ENCODE data around the gene TRH.

DNA sequence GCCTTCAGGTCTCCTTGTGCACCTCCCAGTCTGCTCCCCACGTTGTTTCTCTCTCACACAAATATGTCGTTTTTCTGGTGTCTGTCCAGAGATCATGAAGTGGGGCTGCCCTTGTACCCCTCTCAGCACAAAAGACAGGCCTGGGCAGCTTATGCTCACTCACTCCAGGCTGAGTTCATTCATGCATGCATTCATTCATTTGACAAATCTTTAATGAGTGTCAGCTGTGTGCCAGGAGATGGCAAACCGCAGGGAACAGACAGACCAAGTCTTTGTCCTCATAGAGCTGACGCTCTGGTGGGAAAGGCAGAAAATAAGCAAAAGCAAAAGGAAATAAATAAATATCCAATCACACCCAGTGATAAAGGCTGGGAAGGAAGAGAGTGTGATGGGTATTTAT is 7.6 kb upstream of the TRH start:
- TF ChIP-seq, protein P1, sequence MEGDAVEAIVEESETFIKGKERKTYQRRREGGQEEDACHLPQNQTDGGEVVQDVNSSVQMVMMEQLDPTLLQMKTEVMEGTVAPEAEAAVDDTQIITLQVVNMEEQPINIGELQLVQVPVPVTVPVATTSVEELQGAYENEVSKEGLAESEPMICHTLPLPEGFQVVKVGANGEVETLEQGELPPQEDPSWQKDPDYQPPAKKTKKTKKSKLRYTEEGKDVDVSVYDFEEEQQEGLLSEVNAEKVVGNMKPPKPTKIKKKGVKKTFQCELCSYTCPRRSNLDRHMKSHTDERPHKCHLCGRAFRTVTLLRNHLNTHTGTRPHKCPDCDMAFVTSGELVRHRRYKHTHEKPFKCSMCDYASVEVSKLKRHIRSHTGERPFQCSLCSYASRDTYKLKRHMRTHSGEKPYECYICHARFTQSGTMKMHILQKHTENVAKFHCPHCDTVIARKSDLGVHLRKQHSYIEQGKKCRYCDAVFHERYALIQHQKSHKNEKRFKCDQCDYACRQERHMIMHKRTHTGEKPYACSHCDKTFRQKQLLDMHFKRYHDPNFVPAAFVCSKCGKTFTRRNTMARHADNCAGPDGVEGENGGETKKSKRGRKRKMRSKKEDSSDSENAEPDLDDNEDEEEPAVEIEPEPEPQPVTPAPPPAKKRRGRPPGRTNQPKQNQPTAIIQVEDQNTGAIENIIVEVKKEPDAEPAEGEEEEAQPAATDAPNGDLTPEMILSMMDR (IDR thresholded peaks at IDR 0.05; ENCODE audit: control extremely low read depth in 1 of 3, insufficient read depth in 1 of 3, low read depth in 1 of 3, low read length in 3 of 3) = no peak
- TF ChIP-seq TAF1 (IDR thresholded peaks at IDR 0.05; ENCODE audit: low read depth, low read length) (no peak), GABPA (IDR thresholded peaks at IDR 0.05; ENCODE audit: borderline replicate concordance, insufficient read depth, low read length) (no peak), RFX5 (IDR thresholded peaks at IDR 0.05; ENCODE audit: borderline replicate concordance, low read depth, low read length) (no peak)

All from H1 (cell line).